OCI-LY7 (cell line): ENCODE results near the gene LEFTY2.

Source experiments
- CTCF ChIP-seq: fragments of 200-600 bp; sonication (generic); conservative IDR thresholded peaks from 2 replicates; pipeline ENCODE4 v1.5.1; 2014; ENCODE audit warnings: mild to moderate bottlenecking, antibody characterized with exemption, low read length, moderate library complexity, mixed read lengths
- EZH2phosphoT487 ChIP-seq: fragments of 200-600 bp; sonication (generic); IDR thresholded peaks from 2 replicates; pipeline ENCODE4 v1.6.1; 2018; ENCODE audit warnings: low read depth, borderline replicate concordance, mild to moderate bottlenecking, mixed run types, antibody characterized with exemption, low read length, moderate library complexity, mixed read lengths

DNA sequence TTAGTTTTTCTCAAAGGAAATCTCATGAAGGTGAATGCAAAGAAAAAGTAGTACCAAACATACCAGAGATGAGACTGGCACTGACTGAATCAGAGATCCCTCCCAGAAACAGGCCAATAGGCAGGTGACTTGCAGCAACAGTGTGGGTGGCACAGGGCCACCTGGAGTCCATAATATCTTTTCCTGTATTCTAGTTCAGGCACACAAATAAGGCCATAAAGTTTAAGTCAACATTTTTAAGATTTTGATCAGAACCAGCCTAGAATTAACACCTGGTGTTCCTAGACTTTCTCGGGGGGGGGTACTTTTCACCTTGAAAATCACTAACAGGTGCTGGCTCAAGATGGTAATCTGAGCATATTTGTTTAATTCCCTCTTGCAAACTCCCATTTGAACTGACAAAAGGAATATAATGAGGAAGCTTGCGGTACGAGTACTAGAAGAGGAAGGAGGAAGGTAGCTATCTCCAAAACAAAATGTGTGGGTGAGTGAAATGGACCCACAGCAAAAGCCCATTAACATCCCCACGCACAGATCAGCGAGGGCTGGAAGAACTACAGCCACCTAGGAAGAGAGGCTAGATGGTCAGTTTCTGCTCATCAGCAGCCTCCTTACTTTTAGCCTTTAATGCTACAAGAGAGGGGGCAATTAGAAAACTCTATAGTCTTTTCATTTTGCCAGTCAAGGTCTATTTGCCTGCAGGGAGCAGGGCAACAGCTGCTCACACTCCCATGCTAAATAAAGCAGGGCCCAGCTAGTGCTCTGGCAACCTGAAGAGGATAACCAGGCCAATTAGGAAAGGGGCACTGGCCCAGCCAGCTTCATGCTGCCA, 39.2 kb upstream of the LEFTY2 start:
- TF ChIP-seq CTCF = no peak
- TF ChIP-seq EZH2phosphoT487 = no peak
